NCI-H2196 treated with DMSO at 0.1 percent for 48 hours (cell line): ENCODE data around the gene BAX.
"Not testable (repeated sequence)": the region's sequence is repeated elsewhere in the genome, so short reads cannot be mapped to it uniquely, and the experiment has no call there.

Experiments used
- DNase-seq: peaks from one replicate; lab custom pipeline; 2025; ENCODE audit not compliant: unreplicated experiment; lab: John Stamatoyannopoulos, UW

Gene BAX

GRCh38 chr19:48954595-48955307 lies at the start of gene BAX:
Gene BAX, plus strand, starts transcription at chr19:48954875. Its CDS starts 54 bp downstream, at chr19:48954929.
- DNase-seq: peak; percentile 93

- DNase-seq: no peak
These were observed 49.0 kb upstream of the BAX start for GRCh38 chr19:48905664-48906063.

DNA sequence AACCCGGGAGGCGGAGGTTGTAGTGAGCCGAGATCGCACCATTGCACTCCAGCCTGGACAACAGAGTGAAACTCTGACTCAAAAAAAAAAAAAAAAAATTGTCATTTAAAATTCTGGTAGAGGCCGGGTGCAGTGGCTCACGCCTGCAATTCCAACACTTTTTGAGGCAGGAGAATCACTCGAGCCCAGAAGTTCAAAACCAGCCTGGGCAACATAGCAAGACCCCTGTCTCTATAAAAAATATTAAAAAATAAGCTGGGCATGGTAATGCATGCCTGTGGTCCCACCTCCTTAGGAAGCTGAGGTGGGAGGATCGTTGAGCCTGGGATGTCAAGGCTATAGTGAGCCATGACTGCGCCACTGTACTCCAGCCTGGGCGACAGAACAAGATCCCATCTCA lies 48.4 kb upstream of the BAX start:
- no peak for DNase-seq

- DNase-seq: no peak
These were observed 47.0 kb upstream of the BAX start for GRCh38 chr19:48907671-48908070.

DNA sequence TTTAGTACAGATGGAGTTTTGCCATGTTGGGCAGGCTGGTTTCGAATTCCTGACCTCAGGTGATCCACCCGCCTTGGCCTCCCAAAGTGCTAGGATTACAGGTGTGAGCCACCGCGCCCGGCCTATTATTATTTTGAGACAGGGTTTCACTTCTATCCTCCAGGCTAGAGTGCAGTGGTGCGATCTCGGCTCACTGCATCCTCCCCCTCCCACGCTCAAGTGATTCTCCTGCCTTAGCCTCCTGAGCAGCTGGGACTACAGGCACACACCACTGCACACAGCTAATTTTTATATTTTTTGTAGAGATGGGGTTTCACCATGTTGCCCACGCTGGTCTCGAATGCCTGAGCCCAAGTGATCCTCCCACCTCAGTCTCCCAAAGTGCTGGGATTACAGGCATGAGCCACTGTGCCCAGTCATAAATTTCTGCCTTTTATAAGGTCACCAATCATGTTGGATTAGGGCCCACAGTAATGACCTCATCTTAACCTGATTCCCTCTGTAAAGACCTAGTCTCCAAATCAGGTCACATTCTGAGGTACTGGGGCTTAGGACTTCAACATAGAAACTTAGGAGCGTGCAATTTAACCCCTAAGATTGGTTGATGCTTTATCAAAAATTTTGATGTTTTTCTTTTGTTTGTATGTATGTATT lies 45.1 kb upstream of the BAX start:
- DNase-seq: not testable (repeated sequence)

- no peak for DNase-seq
These were observed 43.9 kb upstream of the BAX start for GRCh38 chr19:48910803-48911202.

DNA sequence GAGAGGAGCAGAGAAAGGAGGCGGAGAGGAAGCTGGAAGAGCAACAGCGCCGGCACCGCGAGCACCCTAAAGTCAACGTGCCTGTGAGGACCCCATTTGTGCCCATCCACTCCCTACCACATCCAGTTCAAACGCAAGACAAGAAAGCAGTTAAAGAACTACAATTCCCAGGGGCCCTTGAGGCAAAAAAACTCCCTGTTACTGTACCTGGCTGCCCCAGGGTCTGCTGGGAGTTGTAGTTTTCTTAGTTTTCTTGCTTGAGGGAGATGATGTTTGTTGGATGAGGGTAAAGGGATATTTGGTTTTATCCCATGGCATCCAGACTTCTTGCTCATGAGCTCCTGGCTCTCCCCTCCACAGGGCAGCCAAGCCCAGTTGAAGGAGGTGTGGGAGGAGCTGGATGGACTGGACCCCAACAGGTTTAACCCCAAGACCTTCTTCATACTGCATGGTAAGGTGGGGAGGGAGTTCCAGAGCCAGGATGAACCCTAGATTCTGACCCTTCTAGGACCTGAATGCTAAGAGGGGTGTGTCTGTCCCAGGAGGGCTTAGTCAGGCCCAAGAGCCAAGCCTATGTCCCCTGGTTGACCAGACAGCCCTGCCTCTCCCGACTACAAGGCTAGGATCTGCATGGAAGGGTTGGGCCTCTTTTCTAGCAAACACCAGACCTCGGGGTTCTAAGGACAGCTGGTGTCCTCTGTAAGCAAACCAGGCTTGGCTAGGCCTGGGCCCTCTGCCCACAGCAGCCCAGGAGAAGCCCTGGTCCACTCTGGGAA lies 41.4 kb upstream of the BAX start:
- DNase-seq: peak; percentile 21

DNA sequence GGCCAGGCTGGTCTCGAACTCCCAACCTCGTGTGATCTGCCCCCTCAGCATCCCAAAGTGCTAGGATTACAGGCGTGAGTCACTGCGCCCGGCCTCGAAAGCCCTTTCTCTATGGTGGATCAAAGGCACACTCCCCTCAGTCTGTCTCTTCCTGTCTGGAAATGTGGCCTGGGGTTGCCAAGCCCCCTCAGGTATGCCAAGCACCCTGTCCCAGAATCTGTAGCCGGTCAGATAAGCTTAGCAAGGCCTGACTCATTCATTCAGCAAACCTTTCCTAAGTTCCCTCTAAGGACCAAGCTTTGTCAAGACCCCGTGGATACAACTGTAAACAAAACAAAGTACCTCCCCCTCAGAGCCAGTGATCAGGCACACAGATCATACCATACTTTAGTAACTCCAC lies 40.5 kb upstream of the BAX start:
- DNase-seq: no peak

- DNase-seq: peak; percentile 73
These were observed 38.9 kb upstream of the BAX start for GRCh38 chr19:48915757-48916156.

DNA sequence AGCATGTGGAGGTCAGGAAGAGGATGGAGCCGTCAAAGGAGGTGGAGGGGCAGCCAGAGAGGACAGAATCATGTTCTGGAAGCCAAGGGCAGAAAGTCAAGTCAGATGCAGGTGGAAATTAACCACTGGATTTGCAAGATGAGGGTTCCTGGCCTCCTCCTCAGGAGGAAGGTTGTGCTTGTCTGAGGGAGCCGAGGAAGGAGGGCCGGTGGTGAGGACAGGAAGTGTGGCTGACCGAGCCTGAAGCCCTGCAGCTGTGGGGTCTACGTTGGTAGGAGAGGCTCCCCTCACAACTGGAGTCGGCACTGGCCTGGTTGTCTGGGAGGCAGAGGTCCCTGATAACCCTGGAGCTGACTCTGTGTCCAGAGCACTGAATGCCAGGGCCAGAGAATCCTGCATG lies 36.6 kb upstream of the BAX start:
- no peak for DNase-seq

DNA sequence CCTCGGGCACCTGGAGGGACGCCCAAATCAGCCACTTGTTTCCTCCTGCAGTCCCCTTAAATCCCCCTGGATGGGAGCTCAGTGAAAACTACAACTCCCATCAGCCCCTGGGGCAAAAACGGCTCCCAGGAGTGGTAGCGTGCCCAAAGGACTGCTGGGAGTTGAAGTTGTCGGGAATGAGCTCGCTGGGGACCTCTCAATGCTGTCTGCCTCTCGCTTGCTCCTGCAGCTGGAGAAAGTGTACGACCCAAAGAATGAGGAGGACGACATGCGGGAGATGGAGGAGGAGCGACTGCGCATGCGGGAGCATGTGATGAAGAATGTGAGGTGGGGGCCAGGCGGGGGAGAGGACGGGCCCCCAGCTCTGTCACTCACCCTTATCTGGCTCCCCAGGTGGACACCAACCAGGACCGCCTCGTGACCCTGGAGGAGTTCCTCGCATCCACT lies 35.9 kb upstream of the BAX start:
- no peak for DNase-seq

- not testable (repeated sequence) for DNase-seq
These were observed 35.4 kb upstream of the BAX start for GRCh38 chr19:48919271-48919670.

DNA sequence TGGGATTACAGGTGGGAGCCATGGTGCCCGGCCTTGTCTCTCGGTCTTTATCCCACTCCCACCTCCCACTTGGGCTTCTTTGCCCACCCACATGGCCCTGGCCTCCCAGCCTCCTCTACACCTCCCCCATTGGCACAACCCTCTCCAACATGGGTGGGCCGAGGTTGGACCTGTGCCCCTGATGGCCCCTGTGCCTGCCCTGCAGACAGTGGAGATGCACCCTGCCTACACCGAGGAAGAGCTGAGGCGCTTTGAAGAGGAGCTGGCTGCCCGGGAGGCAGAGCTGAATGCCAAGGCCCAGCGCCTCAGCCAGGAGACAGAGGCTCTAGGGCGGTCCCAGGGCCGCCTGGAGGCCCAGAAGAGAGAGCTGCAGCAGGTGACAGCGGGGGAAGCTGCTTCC lies 33.7 kb upstream of the BAX start:
- no peak for DNase-seq

- DNase-seq: no peak
These were observed 32.8 kb upstream of the BAX start for GRCh38 chr19:48921721-48922500.

DNA sequence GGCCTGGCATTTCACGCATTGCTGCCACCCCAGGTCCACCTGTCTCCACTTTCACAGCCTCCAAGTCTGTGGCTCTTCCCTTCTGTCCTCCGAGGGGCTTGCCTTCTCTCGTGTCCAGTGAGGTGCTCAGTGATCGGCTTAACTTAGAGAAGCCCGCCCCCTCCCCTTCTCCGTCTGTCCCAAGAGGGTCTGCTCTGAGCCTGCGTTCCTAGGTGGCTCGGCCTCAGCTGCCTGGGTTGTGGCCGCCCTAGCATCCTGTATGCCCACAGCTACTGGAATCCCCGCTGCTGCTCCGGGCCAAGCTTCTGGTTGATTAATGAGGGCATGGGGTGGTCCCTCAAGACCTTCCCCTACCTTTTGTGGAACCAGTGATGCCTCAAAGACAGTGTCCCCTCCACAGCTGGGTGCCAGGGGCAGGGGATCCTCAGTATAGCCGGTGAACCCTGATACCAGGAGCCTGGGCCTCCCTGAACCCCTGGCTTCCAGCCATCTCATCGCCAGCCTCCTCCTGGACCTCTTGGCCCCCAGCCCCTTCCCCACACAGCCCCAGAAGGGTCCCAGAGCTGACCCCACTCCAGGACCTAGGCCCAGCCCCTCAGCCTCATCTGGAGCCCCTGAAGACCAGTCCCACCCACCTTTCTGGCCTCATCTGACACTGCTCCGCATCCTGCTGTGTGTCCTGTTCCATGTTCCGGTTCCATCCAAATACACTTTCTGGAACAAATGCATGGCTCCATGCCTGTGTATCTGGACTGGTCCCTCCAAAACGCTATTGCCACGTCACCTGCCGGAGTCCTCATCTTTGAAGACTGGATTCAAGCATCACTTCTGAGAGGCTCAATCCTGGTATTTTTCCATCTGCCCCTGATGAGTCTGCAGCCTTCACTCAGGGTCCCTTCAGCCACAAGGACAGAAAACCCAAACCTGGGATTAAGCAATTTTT lies 31.9 kb upstream of the BAX start:
- DNase-seq: no peak

DNA sequence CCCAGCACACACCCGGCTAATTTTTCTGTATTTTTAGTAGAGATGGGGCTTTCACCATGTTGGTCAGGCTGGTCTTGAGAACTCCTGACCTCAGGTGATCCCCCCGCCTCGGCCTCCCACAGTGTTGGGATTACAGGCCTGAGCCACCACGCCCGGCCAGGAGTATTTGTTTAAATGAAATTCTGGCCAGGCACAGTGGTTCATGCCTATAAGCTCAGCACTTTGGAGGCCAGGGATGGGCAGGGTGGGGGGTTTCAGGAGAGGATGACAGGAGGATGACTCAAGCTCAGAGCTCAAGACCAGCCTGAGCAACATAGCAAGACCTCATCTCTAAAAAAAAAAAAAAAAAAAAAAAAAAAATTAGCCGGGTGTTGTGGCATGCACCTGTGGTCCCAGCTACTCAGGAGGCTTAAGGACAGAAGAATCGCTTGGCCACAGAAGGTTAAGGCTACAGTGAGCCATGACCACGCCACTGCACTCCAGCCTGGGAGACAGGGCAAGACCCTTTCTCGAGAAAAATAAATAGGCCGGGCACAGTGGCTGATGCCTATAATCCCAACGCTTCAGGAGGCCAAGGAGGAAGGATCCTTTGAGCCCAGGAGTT lies 29.3 kb upstream of the BAX start:
- DNase-seq: no peak

GRCh38 chr19:48925890-48926289 lies 28.8 kb upstream of the BAX start:
- not testable (repeated sequence) for DNase-seq

GRCh38 chr19:48926909-48927308 lies 27.8 kb upstream of the BAX start:
- no peak for DNase-seq

- DNase-seq: not testable (repeated sequence)
These were observed 27.0 kb upstream of the BAX start for GRCh38 chr19:48927692-48928091.
